ENCODE results near the gene PKP2. TPM values are rescaled to one million over a fixed set of nuclear protein-coding genes. Genes with fewer than 3 reads are reported as not detected.

PKP2 gene
- total and polyA plus RNA-seq, 2 of the 8 experiments (the other 6 are each of a cell fraction or from before 2014, with no cell fraction given) = 9.6 to 44.8 TPM

- TF ChIP-seq TEAD4 (IDR thresholded peaks at IDR 0.05; ENCODE audit: low read depth, low read length) = no peak
- no peak for TF ChIP-seq EZH2 (IDR thresholded peaks at IDR 0.05; ENCODE audit: low read depth, low read length, severe bottlenecking)
- TF ChIP-seq SP2 (IDR thresholded peaks at IDR 0.05; ENCODE audit: low read length) = no peak
- TF ChIP-seq SIRT6 (IDR thresholded peaks at IDR 0.05; ENCODE audit: low read length) = no peak
- TF ChIP-seq, protein P1, sequence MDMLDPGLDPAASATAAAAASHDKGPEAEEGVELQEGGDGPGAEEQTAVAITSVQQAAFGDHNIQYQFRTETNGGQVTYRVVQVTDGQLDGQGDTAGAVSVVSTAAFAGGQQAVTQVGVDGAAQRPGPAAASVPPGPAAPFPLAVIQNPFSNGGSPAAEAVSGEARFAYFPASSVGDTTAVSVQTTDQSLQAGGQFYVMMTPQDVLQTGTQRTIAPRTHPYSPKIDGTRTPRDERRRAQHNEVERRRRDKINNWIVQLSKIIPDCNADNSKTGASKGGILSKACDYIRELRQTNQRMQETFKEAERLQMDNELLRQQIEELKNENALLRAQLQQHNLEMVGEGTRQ (IDR thresholded peaks at IDR 0.05; ENCODE audit: low read length) = no peak
- no peak for TF ChIP-seq HDAC2 (IDR thresholded peaks at IDR 0.05; ENCODE audit: borderline replicate concordance in 1 of 2, low read depth in 2 of 2, low read length in 2 of 2)
- TF ChIP-seq RXRA (IDR thresholded peaks at IDR 0.05; ENCODE audit: insufficient read depth, low read depth, low read length) = no peak
Measured at GRCh38 chr12:32897281-32897610, 669 bp upstream of the PKP2 start (continued).
